Dedifferentiated amniotic fluid mesenchymal stem cell (primary cell): ENCODE results near the gene EXOC3L1.

Experiments
- DNase-seq: peaks from one replicate; pipeline ENCODE4 v3.0.0-alpha.2; 2016; ENCODE audit errors: extremely low spot score

Gene EXOC3L1, protein sequence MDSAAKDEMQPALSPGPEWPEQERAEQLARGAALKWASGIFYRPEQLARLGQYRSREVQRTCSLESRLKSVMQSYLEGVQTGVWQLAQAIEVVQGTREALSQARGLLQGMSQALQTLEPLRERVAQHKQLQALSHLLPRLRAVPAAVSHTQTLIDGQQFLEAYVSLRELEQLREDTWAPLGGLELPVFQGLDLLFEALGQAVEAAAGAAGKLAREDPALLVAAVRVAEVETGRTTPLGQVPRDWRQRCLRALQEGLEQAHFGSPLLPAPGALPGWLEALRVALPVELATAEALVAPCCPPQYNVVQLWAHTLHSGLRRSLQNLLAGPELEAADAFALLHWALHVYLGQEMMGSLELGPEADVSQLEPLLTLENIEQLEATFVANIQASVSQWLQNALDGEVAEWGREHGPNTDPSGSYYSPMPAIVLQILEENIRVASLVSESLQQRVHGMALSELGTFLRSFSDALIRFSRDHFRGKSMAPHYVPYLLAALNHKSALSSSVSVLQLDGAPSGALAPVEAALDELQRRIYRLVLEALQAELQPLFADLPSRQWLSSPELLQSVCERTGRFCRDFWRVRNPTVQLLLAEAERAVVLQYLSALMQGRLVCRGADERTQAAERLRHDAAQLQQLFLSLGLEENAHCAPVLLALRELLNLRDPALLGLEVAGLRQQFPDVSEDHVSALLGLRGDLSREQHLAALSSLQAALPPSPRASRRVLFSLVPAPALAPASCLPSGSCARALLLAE

DNA sequence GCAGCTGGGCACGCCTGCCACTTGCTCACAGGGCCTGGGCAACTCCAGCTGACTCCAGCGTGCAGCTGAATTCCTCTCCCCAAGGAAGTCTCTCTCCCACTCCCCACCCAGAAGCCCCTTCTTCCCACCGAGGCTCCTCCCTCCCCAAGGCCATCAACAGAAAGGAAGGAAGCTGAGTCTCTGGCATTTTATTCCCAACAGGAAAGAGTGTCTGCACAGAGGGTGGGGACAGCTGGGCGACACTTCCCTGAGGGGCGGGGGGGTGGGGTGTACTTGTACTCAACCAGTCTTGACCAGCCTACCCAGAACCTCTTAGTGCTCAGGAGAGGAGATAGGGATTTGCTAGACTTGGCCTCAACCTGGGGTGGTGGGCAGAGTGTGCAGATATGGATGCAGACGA lies at the start of gene EXOC3L1:
TSS of gene EXOC3L1 (minus strand) at position 96 of the 400 bp plus-strand sequence. CDS start 460 bp downstream, outside the sequence.
- no peak for DNase-seq

DNA sequence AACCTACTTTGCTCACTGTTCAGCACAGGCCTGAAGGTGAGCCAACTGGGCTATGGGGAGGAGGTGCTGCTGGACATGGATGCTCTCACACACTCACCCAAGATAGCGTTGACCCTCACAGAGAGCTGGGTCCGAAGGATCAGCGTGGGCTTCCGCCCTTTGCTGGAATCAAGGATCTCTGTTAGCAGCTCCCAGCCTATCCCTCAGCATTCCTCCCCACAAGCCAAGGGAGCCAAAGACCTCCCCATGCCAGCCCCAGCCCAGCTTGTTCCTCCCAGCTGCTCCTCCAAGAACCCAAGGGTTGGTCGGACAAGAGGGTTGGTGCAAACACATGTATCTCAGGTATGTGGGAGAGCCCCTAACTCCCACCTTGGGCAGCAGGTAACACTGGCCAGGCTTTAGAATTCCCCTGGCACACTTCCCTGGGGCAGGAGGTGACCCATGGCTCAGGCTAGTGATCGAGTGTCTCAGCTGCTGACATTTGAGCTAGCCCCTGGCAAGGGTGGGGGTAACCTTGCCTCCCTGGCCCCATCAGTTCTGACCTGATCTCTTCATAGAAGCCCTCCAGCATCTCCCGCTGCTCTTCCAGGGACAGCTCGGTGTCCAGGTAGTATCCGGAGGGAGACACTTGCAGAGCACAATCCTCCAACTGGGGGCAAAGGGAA lies 49.0 kb upstream of the EXOC3L1 start:
- no peak for DNase-seq

DNA sequence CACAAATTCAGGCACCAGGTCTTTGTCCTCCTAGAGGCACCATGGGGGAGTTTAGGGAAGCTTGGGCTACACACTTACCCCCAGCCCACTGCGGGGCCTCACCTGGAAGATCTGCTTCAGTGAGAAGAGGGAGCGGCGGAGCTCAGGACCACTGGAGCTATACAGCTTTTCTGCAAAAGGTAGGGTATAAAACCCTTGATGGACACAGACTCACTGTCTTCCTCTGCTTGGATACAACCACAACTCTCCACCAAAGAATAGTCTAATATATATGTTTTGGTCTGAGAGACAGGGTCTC lies 48.3 kb upstream of the EXOC3L1 start:
- DNase-seq, result no peak

DNA sequence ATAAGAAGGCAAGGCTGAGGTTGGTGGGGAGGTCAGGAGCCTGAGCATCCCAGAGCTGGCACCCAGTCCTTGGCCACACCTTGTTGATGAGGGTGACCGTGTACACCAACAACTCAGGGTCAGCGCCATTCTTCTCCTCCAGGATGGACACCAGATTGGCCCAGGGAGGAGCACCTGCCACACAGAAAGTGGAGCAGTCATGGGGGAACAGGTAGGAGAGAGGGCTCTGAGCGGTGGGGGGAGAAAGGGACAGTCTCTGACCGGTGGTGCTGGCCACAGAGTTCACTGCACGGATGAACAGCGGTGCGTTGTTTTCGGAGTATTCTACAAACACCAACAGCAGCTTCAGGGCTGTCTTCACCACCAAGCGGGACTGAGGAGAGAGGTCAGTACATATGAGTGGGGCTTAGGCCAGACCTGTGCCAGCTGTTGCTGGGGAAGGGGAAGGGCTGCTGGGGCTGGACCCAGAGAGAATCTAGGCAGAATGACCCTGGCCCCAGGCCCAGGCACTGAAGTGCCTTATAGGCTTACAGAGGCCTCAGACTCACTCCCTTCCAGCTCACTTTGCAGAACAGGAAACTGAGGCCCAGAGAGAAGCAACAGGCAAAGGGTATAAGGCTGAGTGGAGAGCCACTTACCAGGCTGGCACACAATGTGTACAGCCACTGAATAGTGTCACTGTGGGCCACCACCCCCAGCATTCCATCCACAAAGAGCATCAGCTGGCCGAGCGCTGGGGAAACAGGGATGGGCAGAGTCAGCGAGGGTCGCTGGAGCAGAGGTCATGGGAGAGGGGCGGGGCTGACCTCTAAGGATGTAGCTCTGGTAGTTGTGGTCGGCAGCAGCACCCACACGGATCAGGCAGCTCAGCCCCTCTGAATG lies 47.7 kb upstream of the EXOC3L1 start:
- no peak for DNase-seq

DNA sequence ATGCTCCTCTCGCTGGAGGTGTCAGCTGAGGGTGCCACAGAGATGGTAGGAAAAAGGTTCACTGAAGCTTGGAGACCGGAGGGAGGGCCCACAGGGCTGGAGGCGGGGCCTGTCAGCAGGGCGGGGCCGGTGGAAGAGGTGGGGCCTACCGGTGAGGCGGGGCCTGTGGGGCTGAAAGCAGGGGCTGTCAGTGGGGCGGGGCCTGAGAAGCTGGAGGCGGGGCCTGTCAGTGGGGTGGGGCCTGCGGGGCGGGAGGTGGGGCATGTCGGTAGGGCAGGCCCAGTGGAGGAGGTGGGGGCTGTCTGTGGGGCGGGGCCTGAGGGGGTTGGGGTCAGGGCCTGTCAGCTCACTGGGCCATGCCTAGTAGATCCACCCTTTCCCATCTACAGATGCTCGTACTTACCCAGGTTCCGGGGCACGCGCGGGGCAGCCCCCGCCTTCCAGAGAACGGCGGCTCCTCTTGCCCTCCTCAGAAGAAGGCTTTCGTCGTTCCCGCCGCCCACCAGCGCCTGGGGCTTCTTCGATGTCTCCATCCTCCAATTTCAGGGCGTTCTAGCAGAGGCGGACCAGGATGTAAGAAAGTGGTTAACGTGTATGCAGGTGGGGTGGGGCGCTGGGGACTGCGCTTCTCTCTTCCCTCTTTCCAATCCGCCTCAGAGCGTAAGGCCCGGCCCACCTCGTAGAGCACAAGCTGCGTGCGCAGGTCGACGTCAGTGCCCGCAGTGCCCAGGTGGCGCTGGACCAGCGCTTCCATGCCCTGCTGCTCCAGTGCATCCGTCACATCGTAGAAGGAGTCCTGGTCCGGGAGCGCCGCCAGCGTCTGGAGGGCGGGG lies 46.8 kb upstream of the EXOC3L1 start:
- no peak for DNase-seq

DNA sequence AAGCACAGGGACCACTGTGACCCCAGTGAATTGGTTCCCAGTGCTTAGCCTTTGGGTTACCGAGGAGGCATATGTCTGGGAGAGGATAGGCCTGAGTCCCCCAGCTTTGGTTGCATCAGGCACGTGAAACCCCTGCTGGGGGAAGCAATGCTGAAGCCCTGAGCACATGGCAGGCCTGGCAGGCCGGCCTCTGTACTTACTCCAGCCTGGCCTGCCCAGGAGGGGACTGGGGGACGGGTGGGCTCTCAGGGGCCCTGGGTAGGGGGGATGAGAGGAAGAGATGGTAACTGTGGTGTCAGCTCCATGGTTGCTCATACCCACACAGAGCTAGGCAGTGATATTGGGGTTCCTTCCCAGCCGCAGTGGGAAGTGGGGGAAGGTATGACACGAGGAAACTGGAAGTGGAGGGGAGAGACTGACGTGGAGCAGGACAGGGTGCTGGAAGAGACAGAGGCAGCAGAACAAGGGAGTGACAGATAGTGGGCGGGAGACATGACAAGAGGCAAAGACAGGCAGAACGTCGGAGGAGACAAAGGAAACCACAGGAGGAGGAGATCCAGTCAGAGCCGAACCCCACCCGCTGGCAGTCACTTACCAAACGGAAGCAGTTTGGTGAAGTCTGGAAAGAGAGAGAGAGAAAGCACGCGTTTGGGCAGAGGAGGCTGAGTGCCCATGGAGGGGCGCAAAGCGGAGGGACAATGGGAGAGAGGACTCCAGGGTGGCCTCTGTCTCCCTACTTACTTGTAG lies 46.1 kb upstream of the EXOC3L1 start:
- DNase-seq, result no peak

DNA sequence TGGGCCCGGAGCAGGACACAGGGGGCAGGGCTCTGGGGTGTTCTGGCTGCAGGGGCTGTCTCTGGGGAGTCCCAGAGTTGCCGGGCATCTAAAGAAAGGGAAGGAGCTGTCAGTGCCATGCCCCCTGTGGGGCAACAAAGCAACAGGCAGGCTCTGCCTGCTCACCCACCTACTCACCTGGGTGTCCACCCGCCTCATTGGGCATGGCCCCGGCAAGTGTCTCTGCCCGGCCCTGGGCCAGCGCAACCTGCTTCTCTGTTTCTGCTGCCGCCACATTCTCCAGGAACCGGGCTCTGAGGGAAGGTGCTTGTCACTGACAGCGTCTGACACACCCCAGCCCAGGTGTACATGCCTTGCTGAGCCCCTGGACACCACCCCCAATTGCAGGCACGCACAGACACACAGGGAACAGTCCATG lies 44.3 kb upstream of the EXOC3L1 start:
- DNase-seq, result no peak

DNA sequence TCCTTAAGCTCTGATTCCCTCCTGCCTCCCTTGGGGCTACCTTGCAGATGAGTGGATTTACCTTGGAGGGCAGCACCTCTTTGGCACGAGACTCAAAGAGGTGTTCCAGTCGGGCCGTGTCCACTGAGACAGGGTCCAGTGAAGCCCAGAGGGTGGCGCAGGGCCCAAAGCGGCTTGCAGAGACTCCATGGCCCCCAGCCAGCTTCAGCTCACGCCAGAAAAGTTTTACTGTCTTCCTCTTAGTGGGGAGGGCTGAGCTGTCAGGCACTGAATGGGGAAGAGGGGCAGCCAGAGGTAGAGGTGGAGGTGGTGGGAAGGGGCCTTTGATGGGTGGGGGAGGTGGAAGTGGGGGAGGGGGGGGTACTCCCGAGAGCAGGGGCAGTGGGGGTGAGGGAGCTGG lies 43.7 kb upstream of the EXOC3L1 start:
- DNase-seq, result no peak

DNA sequence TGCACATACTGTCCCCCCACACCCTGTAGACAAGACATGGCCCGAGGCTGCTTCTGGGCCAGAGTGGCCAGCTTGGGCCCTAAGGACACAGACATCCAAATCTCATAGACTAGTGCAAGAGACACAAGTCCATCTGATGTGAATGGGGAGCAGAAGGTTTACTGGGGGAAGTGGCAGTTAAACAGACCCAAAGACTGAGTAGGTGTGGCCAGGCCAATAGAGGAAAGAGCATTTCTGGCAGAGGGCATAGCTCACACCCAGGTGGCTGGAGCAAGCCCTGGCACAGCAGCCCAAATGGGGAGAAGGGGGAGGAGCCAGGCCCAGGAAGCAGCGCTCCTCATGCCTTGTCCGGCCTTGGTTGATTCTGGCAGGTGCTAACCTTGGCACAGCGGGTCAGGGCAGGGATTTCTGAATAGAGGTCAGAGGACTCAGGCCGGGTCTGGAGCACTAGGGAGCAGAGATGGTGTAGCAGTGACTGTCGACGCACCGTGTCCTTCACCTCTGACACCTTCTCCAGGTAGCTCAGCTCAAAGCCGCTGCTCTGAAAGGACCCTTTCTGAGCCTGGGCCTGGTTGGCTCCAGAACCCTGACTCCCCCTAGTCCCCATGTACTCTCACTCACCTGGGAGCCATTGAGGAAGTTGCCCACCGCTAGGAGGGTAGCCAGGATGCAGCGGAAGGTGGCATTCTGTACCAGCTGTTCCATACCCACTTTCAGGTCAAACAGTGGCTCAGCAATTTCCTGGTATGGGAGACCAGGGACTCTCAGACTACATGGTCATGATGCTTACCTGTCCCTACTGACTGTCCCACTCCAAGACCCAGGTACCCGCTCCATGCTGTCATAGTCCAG lies 41.1 kb upstream of the EXOC3L1 start:
- no peak for DNase-seq

DNA sequence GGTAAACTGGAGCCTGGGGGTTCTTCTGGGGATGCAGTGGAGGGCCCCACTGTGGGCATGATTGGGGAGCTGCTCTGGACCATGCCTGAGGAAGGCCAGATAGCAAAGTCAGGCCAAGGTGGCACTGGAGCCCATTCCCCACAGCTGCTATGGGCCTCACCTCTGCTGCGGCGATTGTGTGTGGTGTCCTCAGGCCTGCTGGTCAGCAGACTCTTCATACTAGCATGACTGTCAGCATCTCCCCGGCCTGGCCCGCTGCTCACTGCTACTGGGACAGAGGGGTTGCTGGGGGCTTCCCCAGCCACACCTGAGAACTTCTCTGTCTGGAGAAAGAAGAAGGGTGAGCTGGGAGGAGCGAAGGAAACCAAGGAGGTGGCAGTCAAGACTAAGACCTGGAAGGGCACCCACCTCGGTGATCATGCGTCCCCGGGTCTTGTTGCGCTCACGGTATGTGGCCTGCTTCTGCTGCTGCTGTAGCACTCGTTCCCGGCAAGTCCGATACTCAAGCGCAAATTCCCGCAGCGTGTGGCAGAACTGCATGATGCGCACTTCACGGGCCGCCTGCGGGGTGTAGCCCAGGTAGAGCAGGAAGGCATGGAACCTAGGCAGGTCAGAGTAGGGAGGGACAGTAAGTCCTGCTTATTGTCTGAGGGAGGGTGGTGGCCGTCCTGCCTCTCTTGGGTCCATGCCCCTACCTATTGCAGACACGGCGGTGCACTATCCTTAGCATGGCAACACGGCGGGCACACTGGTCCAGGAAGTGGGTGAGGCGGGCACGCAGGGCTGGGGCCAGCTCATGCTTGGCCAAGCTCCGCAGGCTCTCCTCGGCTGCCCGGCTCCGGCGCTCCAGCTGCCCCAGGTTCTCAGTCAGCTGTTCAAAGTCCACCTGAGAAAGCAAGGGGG lies 40.2 kb upstream of the EXOC3L1 start:
- DNase-seq, result no peak

DNA sequence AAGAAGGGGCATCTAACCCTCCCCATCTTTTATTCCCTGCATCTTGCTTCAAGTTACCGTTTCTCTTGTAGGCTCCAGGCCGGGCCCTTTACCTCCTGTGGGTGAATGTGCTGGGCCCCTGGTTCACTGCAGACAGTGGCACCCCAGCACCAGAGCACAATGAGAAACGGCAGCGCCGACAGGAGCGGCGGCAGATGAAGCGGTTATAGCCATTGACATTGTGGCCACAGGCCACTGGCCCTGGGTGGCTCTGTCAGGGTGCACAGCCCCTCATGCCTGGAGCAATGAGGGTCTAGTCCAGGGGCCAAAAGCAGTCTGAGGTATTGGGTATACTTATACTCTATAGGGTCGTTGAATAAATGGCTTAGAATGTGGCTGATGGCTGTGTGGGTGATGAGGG lies 39.0 kb upstream of the EXOC3L1 start:
- DNase-seq, result no peak

DNA sequence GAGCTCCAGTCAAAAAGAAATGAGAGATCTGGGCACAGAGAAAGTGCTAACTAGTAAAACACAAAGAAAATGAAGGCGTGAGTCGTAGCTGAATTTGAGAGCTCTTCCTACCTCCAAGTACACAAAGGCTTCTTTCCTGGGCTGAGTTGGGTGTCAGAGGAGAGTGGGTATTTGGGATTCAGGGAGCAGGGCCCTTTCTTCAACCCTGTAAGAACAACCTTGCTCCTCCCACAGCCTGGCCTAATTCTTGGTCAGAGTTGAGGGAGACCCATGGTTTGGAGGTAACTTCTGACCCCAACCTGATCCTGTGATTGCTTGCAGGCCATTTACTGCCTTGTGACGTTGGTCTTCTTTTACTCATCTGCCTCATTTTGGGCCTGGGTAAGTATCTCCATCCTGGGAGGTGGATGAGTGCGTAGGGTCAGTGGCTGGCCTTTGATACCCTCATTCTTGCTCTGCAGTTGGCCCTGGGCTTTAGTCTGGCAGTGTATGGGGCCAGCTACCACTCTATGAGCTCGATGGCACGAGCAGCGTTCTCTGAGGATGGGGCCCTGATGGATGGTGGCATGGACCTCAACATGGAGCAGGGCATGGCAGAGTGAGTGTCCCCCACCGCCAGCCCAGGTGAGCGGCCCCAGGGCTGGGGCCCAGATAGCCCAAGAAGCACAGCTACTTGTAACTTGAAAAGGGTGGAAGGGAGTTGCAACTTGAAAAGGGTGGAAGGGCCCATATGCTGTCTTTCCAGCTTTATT lies 38.3 kb upstream of the EXOC3L1 start:
- DNase-seq, result no peak

DNA sequence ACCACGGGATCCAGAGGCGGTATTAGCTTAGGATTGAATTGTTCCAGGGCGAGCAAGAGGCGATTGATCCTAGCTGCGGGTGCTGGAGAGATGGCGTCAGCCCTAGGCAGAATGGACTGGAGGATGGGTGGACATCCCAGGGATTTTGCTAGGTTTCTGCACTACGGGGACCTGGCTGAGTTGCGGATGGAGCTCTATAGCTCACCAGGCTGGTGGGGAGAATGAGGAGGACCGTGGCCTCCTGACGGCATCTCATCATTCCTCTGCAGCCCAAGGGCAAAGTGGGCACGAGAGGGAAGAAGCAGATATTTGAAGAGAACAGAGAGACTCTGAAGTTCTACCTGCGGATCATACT lies 37.6 kb upstream of the EXOC3L1 start:
- no peak for DNase-seq

DNA sequence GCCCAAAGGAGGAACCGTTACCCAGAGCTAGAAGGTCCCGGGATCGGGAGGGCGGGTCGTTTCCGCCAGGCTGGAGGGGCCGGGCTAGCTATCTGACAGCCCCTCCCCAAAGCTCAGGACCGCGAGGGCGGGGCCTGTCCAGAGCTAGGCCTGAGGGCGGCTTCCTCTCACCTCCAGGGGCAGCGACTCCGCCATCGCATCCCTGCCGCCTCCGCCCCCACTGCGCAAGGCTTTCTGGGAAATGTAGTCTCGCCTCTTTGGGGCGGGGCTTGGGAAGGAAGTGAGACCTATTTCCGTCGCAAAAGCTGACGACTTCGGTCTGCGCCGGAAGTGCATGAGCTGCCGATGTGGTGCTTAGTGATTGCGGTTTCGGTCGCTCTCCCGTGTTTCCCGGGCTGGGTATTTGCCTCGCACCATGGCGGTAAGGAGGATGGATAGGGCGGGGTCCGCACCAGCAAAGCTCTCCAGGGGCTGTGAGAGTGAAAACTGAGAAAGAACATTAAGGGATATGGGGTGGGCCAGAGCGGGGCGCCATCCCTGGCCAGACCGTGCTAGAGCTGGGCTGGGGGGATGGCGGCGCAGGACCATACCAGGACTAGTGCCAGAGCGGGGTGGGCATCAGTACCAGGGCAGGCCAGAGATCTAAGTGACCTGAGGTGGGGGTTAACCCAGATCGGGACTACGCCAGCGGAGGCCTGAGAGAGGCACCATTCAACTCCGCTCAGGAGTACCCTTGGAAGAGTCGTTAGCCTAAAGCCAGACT lies 37.0 kb upstream of the EXOC3L1 start, which contains the start of gene TMEM208:
TSS of gene TMEM208 (plus strand) at position 327 of the 763 bp plus-strand sequence. CDS start at position 416, 89 bp downstream.
- peak; percentile 99 for DNase-seq

DNA sequence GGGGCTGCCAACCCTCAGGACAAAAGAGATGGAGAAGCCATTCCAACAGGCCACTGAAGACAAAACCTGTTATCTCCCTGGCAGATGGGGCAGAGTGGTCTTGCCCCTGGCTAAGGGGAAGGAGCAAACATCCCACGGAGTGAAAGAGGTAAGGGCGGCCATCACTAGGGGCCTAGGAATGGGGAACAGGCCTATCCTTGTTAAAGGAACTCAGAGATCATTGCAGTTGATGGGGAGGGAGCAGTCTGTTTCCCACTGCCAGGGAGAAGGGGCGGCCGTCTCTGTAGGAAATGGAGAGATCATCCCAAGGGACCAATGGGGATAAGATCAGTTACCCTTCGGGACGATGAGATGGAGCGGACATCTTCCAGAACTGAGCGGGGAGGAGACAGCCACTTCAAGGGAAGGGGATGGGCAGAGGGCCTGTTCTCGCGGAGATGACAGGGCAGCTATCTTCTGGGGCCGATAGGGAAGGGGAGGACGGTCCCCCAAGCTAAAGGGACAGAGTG lies 36.4 kb upstream of the EXOC3L1 start:
- no peak for DNase-seq

DNA sequence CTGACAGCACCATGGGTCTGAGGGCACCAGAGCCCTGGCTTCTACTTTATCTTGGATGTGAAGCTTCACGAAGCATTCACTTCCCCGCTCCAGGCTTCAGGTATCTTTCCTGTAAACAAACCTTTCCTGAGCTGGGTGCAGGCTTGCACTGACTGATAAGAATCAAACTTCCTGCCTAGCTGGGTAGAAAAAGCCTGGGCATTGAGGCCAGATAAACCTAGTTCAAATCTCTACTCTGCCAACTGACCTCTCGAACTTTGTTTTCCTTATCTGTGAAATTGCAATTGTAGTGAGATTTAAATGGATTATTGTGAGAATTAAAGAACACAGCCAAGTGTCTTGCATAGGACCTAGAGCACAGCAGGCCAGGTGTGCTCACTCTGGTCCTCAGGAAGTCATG lies 34.1 kb upstream of the EXOC3L1 start:
- DNase-seq, result no peak
